NCI-H510A (cell line): Measurements from ENCODE around the gene RUVBL2.

ENCODE experiments used
- DNase-seq: peaks from one replicate; lab custom pipeline; 2025; lab: John Stamatoyannopoulos, UW

Gene RUVBL2

GRCh38 chr19:48989701-48990291 is 3.9 kb upstream of the RUVBL2 start:
- no peak for DNase-seq

- DNase-seq = no peak
Observed at GRCh38 chr19:48990400-48990799, 3.3 kb upstream of the RUVBL2 start.

GRCh38 chr19:48991011-48991609 is 2.6 kb upstream of the RUVBL2 start:
- no peak for DNase-seq

GRCh38 chr19:48991873-48992580 is 1.7 kb upstream of the RUVBL2 start:
- no peak for DNase-seq

- DNase-seq = peak; percentile 51
Observed at GRCh38 chr19:48992581-48993174, 1.0 kb upstream of the RUVBL2 start.

- DNase-seq = no peak
Observed at GRCh38 chr19:48994035-48994386, 324 bp downstream of the RUVBL2 start.

- DNase-seq = peak; percentile 54
Observed at GRCh38 chr19:48997972-48998371, 4.3 kb downstream of the RUVBL2 start.

GRCh38 chr19:48999481-49000325 is 6.0 kb downstream of the RUVBL2 start:
- DNase-seq = no peak

- no peak for DNase-seq
Observed at GRCh38 chr19:49004133-49004532, 10.4 kb downstream of the RUVBL2 start.

GRCh38 chr19:49004964-49005614 is 11.4 kb downstream of the RUVBL2 start:
- DNase-seq = no peak

GRCh38 chr19:49006905-49007304 is 13.2 kb downstream of the RUVBL2 start:
- no peak for DNase-seq

GRCh38 chr19:49009828-49010227 is 16.1 kb downstream of the RUVBL2 start:
- no peak for DNase-seq

GRCh38 chr19:49010453-49010852 is 16.8 kb downstream of the RUVBL2 start:
- no peak for DNase-seq

- no peak for DNase-seq
Observed at GRCh38 chr19:49011194-49011593, 17.5 kb downstream of the RUVBL2 start.

- no peak for DNase-seq
Observed at GRCh38 chr19:49014123-49014869, 20.6 kb downstream of the RUVBL2 start.

- no peak for DNase-seq
Observed at GRCh38 chr19:49014870-49015255, 21.2 kb downstream of the RUVBL2 start.

- DNase-seq = no peak
Observed at GRCh38 chr19:49016067-49016839, 22.6 kb downstream of the RUVBL2 start.

GRCh38 chr19:49017041-49017665 is 23.5 kb downstream of the RUVBL2 start, which contains the start of gene LHB:
TSS of gene LHB (minus strand) at chr19:49017091. CDS start at chr19:49017081, 10 bp downstream.
- DNase-seq = no peak

- DNase-seq = no peak
Observed at GRCh38 chr19:49017666-49018351, 24.1 kb downstream of the RUVBL2 start.
